HG03469 (cell line): ENCODE measurements around the gene SYT1.

ENCODE experiments used
- ATAC-seq: cut with Tn5 transposase; IDR thresholded peaks from one replicate; pipeline ENCODE4 v1.9.1; 2021; ENCODE audit warnings: mild to moderate bottlenecking, moderate library complexity, moderate number of reproducible peaks; ENCODE audit not compliant: unreplicated experiment

SYT1 gene

DNA sequence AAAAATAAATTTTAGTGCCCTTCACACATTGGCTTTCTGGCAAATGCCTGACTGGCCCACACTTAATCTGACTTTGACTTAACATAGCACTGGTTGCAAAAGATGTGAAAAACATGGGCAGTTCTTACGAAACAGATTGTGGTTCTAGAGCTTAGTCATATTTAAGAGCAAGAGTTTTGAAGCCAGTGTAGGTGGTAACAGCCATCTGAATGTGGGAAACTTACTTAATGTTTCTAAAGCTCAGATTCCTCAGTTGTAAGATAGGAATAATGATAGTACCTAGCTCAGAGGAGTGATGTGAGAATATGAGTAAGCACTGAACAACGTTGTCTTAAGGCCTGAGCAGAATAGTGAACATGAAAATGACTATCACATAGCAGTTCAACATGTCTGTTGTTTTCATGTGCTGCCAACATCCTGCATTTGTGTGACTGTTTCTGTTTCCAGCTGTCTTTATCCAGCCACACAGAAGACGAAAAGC, 262.7 kb downstream of the SYT1 start:
- peak; percentile 86 for ATAC-seq

- no peak for ATAC-seq
Measured at GRCh38 chr12:79128956-79129355, 264.4 kb downstream of the SYT1 start.

- ATAC-seq, result no peak
Measured at GRCh38 chr12:79138872-79139271, 274.3 kb downstream of the SYT1 start.

- no peak for ATAC-seq
Measured at GRCh38 chr12:79140711-79141110, 276.1 kb downstream of the SYT1 start.

- ATAC-seq, result no peak
Measured at GRCh38 chr12:79141776-79142175, 277.2 kb downstream of the SYT1 start.

GRCh38 chr12:79143803-79144202, 279.2 kb downstream of the SYT1 start:
- ATAC-seq, result no peak

- ATAC-seq, result no peak
Measured at GRCh38 chr12:79151956-79152355, 287.4 kb downstream of the SYT1 start.

DNA sequence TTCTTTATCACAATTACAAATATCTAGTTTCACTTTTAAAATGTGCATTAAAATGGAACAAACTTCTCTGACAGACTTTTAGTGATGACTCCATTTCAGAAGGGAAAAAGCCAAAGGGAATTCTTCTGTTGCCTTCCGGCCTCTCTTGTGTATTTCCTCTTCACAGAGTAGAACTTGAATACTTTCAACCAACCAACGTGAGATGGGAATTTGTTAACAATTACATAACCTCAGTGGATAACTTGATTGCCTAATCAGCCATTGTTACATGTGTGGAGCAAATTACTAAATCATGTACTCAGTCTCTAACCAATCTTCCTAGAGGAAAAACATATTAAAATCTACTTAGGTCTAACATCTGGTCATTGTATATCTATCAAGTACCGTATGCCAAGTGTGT, 291.1 kb downstream of the SYT1 start:
- ATAC-seq, result no peak

DNA sequence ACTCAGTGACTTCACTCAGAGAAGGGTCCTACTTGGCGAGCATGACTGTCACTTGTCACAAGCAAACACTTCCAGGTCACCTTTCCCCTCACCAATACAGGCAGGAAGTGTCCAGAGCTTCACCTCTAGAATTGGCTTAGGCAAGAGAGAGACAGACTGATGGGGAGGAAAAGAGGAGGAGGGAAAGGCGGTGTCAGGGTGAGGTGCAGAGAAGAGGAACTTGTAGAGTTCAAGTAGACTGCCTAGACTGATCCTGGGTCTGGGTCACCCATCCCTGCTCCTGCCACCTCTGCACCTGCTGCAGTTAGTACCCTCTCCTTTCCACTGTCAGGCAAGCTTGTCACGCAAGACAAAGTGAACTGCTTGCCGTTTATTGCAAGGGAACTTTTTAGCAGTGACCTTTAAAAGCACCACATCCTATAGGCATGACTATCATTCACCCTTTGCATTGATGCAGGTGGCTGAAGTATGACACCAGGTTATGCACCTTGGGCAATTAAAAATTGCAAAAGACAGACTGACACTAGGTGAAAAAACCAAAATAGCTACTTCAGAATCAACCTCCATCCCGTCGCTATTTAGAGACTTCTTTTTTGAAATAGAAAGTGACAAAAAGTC, 292.4 kb downstream of the SYT1 start:
- no peak for ATAC-seq

DNA sequence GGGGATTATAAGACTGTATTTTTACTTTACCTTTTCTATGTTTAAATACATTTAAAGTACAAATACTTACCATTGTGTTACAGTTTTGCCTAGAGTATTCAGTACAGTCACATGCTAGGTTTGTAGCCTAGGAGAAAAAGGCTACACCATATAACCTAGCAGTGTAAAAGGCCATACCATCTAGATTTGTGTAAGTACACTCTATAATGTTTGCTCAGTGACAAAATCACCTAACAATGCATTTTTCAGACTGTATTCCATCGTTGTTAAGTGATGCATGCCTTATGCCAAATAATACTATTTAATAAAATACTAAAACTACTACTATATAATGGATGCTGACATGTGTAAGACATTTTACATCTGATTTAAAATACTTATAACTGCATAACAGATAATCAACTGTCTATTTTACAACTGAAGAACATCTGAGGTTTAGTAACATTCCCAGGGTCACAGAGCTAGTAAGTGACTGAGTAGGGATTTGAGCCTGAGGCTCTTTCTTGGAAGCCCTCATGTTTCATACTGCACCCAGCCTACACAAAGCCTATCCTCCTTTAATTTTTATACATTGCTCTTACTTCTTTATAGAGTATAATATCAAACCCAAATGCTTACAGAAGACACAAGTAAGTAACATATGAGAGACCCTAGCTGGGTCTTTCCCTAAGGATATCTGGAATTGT, 296.8 kb downstream of the SYT1 start:
- ATAC-seq, result no peak

DNA sequence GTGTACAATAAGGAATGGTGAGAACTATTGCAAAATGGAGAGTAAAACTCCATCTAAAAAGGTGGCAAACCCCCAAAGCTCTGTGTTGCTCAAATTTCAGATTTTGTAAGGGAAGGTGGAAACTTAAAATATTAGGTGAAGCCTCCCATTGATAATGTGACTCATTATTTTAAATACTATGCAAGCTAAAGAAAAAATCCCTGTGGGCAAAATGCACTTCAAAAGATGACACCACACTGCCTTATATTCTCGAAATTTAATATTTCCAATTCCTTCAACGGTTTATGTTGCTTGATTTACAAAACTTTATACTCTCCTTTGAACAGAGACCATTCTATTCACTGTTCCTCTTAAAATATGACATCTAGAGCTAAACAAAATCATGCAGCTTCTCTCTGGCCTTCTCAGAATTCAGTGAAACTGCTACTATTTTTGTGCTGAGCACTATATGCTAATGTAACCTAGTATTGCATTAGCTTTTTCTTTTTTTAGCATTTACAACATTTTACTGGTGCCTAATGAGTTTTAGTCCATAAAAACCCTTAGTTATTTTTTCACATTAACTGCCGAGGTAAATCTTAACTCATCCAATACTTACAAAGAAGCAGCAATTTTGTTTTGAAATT, 297.7 kb downstream of the SYT1 start:
- no peak for ATAC-seq

GRCh38 chr12:79162948-79163347, 298.4 kb downstream of the SYT1 start:
- no peak for ATAC-seq

- no peak for ATAC-seq
Measured at GRCh38 chr12:79164890-79165289, 300.3 kb downstream of the SYT1 start.

GRCh38 chr12:79168687-79169086, 304.1 kb downstream of the SYT1 start:
- no peak for ATAC-seq

DNA sequence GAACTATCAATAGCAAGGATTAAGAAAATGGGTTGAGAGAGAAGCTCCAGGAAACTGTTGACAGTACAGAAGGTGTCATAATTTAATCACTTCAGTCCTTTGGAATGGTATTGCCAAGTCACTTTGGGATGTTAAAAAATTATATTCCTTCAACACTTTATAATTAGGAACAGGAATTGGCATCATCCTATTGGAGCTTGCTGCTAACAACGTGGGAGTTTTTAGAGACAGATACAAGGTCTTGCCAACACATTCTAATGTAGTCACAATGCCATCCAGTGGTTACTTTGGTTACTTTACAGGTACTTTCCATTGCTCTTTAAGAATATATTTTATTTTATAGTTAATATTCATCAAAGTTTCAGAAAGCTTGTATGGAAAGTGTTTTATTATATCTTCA, 310.1 kb downstream of the SYT1 start:
- ATAC-seq, result peak; percentile 44

GRCh38 chr12:79183003-79183402, 318.4 kb downstream of the SYT1 start:
- ATAC-seq, result no peak

GRCh38 chr12:79183926-79184325, 319.4 kb downstream of the SYT1 start:
- ATAC-seq, result no peak

DNA sequence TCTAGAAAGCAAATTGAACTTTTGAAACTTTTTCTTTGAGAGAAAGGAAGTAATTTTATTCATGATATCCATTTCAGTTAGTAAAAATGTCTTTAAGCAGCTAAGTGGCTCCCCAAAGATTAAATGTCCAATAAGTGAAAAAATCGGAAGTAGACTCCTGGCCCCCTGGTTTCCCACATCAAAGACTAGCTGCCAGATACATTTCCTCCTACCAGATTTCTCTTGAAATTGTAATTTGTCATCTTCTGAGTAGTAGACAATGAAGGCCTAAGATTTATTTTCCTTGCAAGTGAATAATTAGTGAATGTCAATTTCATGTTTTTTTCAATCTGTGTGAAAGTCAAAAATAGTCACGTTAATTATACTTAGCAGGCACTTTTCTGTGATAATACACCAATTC, 321.9 kb downstream of the SYT1 start:
- no peak for ATAC-seq

DNA sequence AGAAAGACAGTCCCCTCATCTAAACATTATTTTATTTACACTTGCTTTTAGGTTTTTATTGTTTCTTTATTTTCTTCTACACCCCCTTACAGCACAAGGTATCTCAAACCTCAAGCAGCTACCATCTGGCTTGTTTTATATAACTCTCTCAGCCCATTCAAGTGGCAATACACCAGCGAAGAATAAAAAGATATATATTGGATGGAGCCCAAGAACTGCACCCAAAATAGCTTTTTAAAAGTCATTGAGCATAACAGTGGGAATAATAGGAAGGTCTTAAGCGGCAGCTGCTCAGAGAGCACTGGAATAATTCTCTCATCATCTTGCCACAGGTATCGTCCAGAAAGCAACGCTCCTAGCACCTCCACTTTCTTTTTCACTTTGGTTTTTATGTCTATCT, 322.5 kb downstream of the SYT1 start:
- ATAC-seq, result no peak

- ATAC-seq, result no peak
Measured at GRCh38 chr12:79191391-79191790, 326.8 kb downstream of the SYT1 start.

DNA sequence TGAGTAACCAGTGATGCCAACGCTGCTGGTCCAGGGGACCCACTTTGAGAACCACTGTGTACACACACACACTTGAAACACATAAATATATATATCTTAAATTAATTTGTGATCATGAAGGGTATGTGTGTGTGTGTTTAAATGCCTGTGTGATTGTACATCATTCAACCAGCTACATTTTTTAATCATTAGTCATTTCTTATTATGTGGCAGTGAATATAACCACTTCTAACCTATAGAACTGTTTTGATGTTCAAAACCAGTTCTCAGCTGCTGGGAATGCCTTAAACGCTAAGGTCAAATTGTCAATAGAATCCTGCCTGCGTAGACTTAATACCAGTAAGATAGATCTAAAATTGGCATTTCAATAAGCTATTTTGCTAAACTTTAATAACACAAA, 330.0 kb downstream of the SYT1 start:
- no peak for ATAC-seq

DNA sequence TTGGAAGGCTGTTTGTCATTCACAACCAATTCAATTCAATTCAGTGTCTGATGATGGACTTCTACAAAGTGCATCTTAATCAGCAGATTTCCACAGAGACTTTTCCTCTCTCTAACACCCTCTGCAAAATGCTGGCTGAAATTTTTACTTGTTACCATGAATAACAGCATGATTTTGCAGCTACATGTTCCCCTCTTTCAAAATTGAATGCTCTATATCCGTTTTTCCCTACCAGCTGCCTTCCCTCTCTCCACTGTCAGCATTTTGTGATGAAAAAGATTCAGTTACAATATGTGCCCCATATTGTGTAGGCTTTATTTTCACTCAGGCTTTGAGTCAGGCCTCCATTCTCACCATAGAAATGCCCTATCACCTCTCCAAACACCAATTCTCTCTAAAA, 334.6 kb downstream of the SYT1 start:
- ATAC-seq, result no peak
